Measurements from ENCODE around the gene MLPH.
"Not testable (repeated sequence)": the region's sequence is repeated elsewhere in the genome, so short reads cannot be mapped to it uniquely, and the experiment has no call there.

DNA sequence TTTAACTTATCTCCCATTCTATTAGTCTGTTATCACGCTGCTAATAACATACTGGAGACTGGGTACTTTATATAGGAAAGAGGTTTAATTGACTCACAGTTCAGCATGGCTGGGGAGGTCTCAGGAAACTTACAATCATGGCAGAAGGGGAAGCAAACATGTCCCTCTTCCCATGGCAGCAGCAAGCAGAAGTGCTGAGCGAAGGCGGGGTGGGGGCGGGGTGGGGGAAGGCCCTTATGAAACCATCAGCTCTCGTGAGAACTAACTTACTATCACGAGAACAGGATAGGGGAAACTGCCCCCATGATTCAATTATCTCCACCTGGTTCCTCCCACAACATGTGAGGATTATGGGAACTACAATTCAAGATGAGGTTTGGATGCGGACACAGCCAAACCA lies 17.6 kb upstream of the MLPH start:
- TF ChIP-seq, protein P1, sequence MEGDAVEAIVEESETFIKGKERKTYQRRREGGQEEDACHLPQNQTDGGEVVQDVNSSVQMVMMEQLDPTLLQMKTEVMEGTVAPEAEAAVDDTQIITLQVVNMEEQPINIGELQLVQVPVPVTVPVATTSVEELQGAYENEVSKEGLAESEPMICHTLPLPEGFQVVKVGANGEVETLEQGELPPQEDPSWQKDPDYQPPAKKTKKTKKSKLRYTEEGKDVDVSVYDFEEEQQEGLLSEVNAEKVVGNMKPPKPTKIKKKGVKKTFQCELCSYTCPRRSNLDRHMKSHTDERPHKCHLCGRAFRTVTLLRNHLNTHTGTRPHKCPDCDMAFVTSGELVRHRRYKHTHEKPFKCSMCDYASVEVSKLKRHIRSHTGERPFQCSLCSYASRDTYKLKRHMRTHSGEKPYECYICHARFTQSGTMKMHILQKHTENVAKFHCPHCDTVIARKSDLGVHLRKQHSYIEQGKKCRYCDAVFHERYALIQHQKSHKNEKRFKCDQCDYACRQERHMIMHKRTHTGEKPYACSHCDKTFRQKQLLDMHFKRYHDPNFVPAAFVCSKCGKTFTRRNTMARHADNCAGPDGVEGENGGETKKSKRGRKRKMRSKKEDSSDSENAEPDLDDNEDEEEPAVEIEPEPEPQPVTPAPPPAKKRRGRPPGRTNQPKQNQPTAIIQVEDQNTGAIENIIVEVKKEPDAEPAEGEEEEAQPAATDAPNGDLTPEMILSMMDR (IDR thresholded peaks at IDR 0.05): not testable (repeated sequence)
- TF ChIP-seq POLR2A (IDR thresholded peaks at IDR 0.05): not testable (repeated sequence)

Data from lower leg skin (tissue), 3 donors.